Fibroblast of lung (primary cell): ENCODE measurements around the gene GSTT2.

Source experiments
- CTCF ChIP-seq, 2 donors: IDR thresholded peaks in 1 of 2; conservative IDR thresholded peaks in 1 of 2; 1 replicate in 1 of 2; 2 replicates in 1 of 2; pipeline ENCODE4 v1.5.1; 2011 to 2012; ENCODE audit warnings: low read length in 2 of 2, control low read depth in 1 of 2, inconsistent platforms in 1 of 2, low read depth in 1 of 2, mild to moderate bottlenecking in 1 of 2
- EZH2 ChIP-seq: IDR thresholded peaks from 2 replicates; pipeline ENCODE4 v1.5.1; 2012; ENCODE audit warnings: low read length, control low read depth, mild to moderate bottlenecking; ENCODE audit errors: missing control alignments

GRCh38 chr22:24003887-24004286 lies 24.0 kb downstream of the GSTT2 start:
- TF ChIP-seq CTCF (conservative IDR thresholded peaks at IDR 0.05 in 1 of 2, IDR thresholded peaks at IDR 0.05 in 1 of 2; ENCODE audit: low read depth in 1 of 2, low read length in 2 of 2): no peak
- TF ChIP-seq EZH2: no peak
